Measurements from ENCODE around the gene EBF3.

Gene EBF3

GRCh38 chr10:129952378-129953118, 11.5 kb downstream of the EBF3 start:
- Histone ChIP-seq H3K36me3 (ENCODE audit: control insufficient read depth, insufficient read depth, low read length) (no peaks in the 10 kb centered on the region), H3K27me3 (replicated peaks; ENCODE audit: control insufficient read depth, insufficient read depth, low read length, poor library complexity, severe bottlenecking) (peaks cover 20% of the 10 kb centered on the region), H3K4me1 (ENCODE audit: control insufficient read depth, insufficient read depth, low read length, poor library complexity, severe bottlenecking) (no peaks in the 10 kb centered on the region), H3K27ac (ENCODE audit: insufficient read depth, low read length, poor library complexity, severe bottlenecking) (no peak overlapping the region), H3K9me3 (ENCODE audit: control insufficient read depth, low read length) (no peaks in the 10 kb centered on the region), H3K4me3 (ENCODE audit: insufficient read depth, low read depth, low read length, poor library complexity, severe bottlenecking) (no peak overlapping the region)
- DNase-seq, result no peak

GRCh38 chr10:129951970-129952265, 12.2 kb downstream of the EBF3 start:
- Histone ChIP-seq H3K27ac (ENCODE audit: insufficient read depth, low read length, poor library complexity, severe bottlenecking) (no peak overlapping the region), H3K36me3 (ENCODE audit: control insufficient read depth, insufficient read depth, low read length) (no peaks in the 10 kb centered on the region), H3K27me3 (replicated peaks; ENCODE audit: control insufficient read depth, insufficient read depth, low read length, poor library complexity, severe bottlenecking) (peaks cover 16% of the 10 kb centered on the region), H3K4me1 (ENCODE audit: control insufficient read depth, insufficient read depth, low read length, poor library complexity, severe bottlenecking) (no peaks in the 10 kb centered on the region), H3K4me3 (ENCODE audit: insufficient read depth, low read depth, low read length, poor library complexity, severe bottlenecking) (no peak overlapping the region), H3K9me3 (ENCODE audit: control insufficient read depth, low read length) (no peaks in the 10 kb centered on the region)
- no peak for DNase-seq

- H3K27ac ChIP-seq (ENCODE audit: insufficient read depth, low read length, poor library complexity, severe bottlenecking), result no peak overlapping the region
- no peak overlapping the region for H3K4me3 ChIP-seq (ENCODE audit: insufficient read depth, low read depth, low read length, poor library complexity, severe bottlenecking)
- no peaks in the 10 kb centered on the region for H3K36me3 ChIP-seq (ENCODE audit: control insufficient read depth, insufficient read depth, low read length)
- H3K4me1 ChIP-seq (ENCODE audit: control insufficient read depth, insufficient read depth, low read length, poor library complexity, severe bottlenecking), result no peaks in the 10 kb centered on the region
- DNase-seq, result no peak
- peaks cover 12% of the 10 kb centered on the region for H3K27me3 ChIP-seq (replicated peaks; ENCODE audit: control insufficient read depth, insufficient read depth, low read length, poor library complexity, severe bottlenecking)
- no peaks in the 10 kb centered on the region for H3K9me3 ChIP-seq (ENCODE audit: control insufficient read depth, low read length)
These were observed 12.7 kb downstream of the EBF3 start for GRCh38 chr10:129951101-129951969.

- H3K4me1 ChIP-seq (ENCODE audit: control insufficient read depth, insufficient read depth, low read length, poor library complexity, severe bottlenecking), result no peaks in the 10 kb centered on the region
- H3K36me3 ChIP-seq (ENCODE audit: control insufficient read depth, insufficient read depth, low read length), result no peaks in the 10 kb centered on the region
- H3K27ac ChIP-seq (ENCODE audit: insufficient read depth, low read length, poor library complexity, severe bottlenecking), result no peak overlapping the region
- no peak for DNase-seq
- no peaks in the 10 kb centered on the region for H3K9me3 ChIP-seq (ENCODE audit: control insufficient read depth, low read length)
- H3K27me3 ChIP-seq (replicated peaks; ENCODE audit: control insufficient read depth, insufficient read depth, low read length, poor library complexity, severe bottlenecking), result peaks cover 6% of the 10 kb centered on the region
- no peak overlapping the region for H3K4me3 ChIP-seq (ENCODE audit: insufficient read depth, low read depth, low read length, poor library complexity, severe bottlenecking)
These were observed 13.4 kb downstream of the EBF3 start for GRCh38 chr10:129950676-129951075.

- DNase-seq, result no peak
- H3K27ac ChIP-seq (ENCODE audit: insufficient read depth, low read length, poor library complexity, severe bottlenecking), result no peak overlapping the region
- H3K27me3 ChIP-seq (replicated peaks; ENCODE audit: control insufficient read depth, insufficient read depth, low read length, poor library complexity, severe bottlenecking), result peaks cover 8% of the 10 kb centered on the region
- no peaks in the 10 kb centered on the region for H3K9me3 ChIP-seq (ENCODE audit: control insufficient read depth, low read length)
- H3K4me3 ChIP-seq (ENCODE audit: insufficient read depth, low read depth, low read length, poor library complexity, severe bottlenecking), result no peak overlapping the region
- no peaks in the 10 kb centered on the region for H3K4me1 ChIP-seq (ENCODE audit: control insufficient read depth, insufficient read depth, low read length, poor library complexity, severe bottlenecking)
- no peaks in the 10 kb centered on the region for H3K36me3 ChIP-seq (ENCODE audit: control insufficient read depth, insufficient read depth, low read length)
These were observed 14.2 kb downstream of the EBF3 start for GRCh38 chr10:129949891-129950291.

GRCh38 chr10:129949411-129949810, 14.7 kb downstream of the EBF3 start:
- no peak overlapping the region for H3K27ac ChIP-seq (ENCODE audit: insufficient read depth, low read length, poor library complexity, severe bottlenecking)
- peaks cover 8% of the 10 kb centered on the region for H3K27me3 ChIP-seq (replicated peaks; ENCODE audit: control insufficient read depth, insufficient read depth, low read length, poor library complexity, severe bottlenecking)
- no peaks in the 10 kb centered on the region for H3K9me3 ChIP-seq (ENCODE audit: control insufficient read depth, low read length)
- no peak for DNase-seq
- no peaks in the 10 kb centered on the region for H3K36me3 ChIP-seq (ENCODE audit: control insufficient read depth, insufficient read depth, low read length)
- no peaks in the 10 kb centered on the region for H3K4me1 ChIP-seq (ENCODE audit: control insufficient read depth, insufficient read depth, low read length, poor library complexity, severe bottlenecking)
- no peak overlapping the region for H3K4me3 ChIP-seq (ENCODE audit: insufficient read depth, low read depth, low read length, poor library complexity, severe bottlenecking)

GRCh38 chr10:129946859-129947258, 17.2 kb downstream of the EBF3 start:
- Histone ChIP-seq H3K4me1 (ENCODE audit: control insufficient read depth, insufficient read depth, low read length, poor library complexity, severe bottlenecking) (no peaks in the 10 kb centered on the region), H3K4me3 (ENCODE audit: insufficient read depth, low read depth, low read length, poor library complexity, severe bottlenecking) (no peak overlapping the region), H3K27ac (ENCODE audit: insufficient read depth, low read length, poor library complexity, severe bottlenecking) (no peak overlapping the region), H3K27me3 (replicated peaks; ENCODE audit: control insufficient read depth, insufficient read depth, low read length, poor library complexity, severe bottlenecking) (peaks cover 3% of the 10 kb centered on the region), H3K36me3 (ENCODE audit: control insufficient read depth, insufficient read depth, low read length) (no peaks in the 10 kb centered on the region), H3K9me3 (ENCODE audit: control insufficient read depth, low read length) (no peaks in the 10 kb centered on the region)
- DNase-seq, result no peak

- H3K36me3 ChIP-seq (ENCODE audit: control insufficient read depth, insufficient read depth, low read length), result no peaks in the 10 kb centered on the region
- H3K27me3 ChIP-seq (replicated peaks; ENCODE audit: control insufficient read depth, insufficient read depth, low read length, poor library complexity, severe bottlenecking), result peaks cover 3% of the 10 kb centered on the region
- no peak for DNase-seq
- no peak overlapping the region for H3K4me3 ChIP-seq (ENCODE audit: insufficient read depth, low read depth, low read length, poor library complexity, severe bottlenecking)
- no peaks in the 10 kb centered on the region for H3K9me3 ChIP-seq (ENCODE audit: control insufficient read depth, low read length)
- H3K27ac ChIP-seq (ENCODE audit: insufficient read depth, low read length, poor library complexity, severe bottlenecking), result no peak overlapping the region
- no peaks in the 10 kb centered on the region for H3K4me1 ChIP-seq (ENCODE audit: control insufficient read depth, insufficient read depth, low read length, poor library complexity, severe bottlenecking)
These were observed 17.9 kb downstream of the EBF3 start for GRCh38 chr10:129945941-129946760.

- H3K9me3 ChIP-seq (ENCODE audit: control insufficient read depth, low read length), result no peaks in the 10 kb centered on the region
- H3K27ac ChIP-seq (ENCODE audit: insufficient read depth, low read length, poor library complexity, severe bottlenecking), result no peak overlapping the region
- H3K36me3 ChIP-seq (ENCODE audit: control insufficient read depth, insufficient read depth, low read length), result no peaks in the 10 kb centered on the region
- H3K4me3 ChIP-seq (ENCODE audit: insufficient read depth, low read depth, low read length, poor library complexity, severe bottlenecking), result no peak overlapping the region
- no peaks in the 10 kb centered on the region for H3K4me1 ChIP-seq (ENCODE audit: control insufficient read depth, insufficient read depth, low read length, poor library complexity, severe bottlenecking)
- no peak for DNase-seq
- peaks cover 3% of the 10 kb centered on the region for H3K27me3 ChIP-seq (replicated peaks; ENCODE audit: control insufficient read depth, insufficient read depth, low read length, poor library complexity, severe bottlenecking)
These were observed 18.5 kb downstream of the EBF3 start for GRCh38 chr10:129945526-129945925.

Measured in effector memory CD4-positive, alpha-beta T cell (primary cell).